BJ (cell line): ENCODE measurements around the gene LUM. TPM values are rescaled to one million over a fixed set of nuclear protein-coding genes. Genes with fewer than 3 reads are reported as not detected.

Experiments used
- CTCF ChIA-PET: fragments of 350-600 bp; formaldehyde crosslinking; extraction: SDS; loops from one replicate; lab custom pipeline; 2021; ENCODE audit warnings: antibody characterized with exemption, inconsistent platforms; lab: Yijun Ruan, JAX
- POLR2A ChIA-PET: fragments of 300-600 bp; sonication (Branson Sonifier 250); formaldehyde crosslinking; extraction: SDS; loops from one replicate; lab custom pipeline; 2021; ENCODE audit warnings: antibody characterized with exemption; lab: Charles Lee
- DNase-seq: peaks from one replicate; pipeline ENCODE4 v3.0.0-alpha.2; 2011; ENCODE audit warnings: low read depth
- H3K27me3 ChIP-seq: 2 replicates; pipeline ENCODE4 v1.6.0; 2011; ENCODE audit warnings: low read length; ENCODE audit not compliant: control insufficient read depth, insufficient read depth
- H3K36me3 ChIP-seq: 2 replicates; pipeline ENCODE4 v1.5.1; 2011; ENCODE audit warnings: low read length; ENCODE audit not compliant: control insufficient read depth, insufficient read depth
- H3K4me3 ChIP-seq: 2 replicates; pipeline ENCODE4 v1.5.1; 2011; ENCODE audit warnings: low read depth, mild to moderate bottlenecking, control low read depth, low read length
- polyA plus RNA-seq: library from polyadenylated mRNA; depleted of rRNA; stranded (reverse); fragments of >200 nt; gene quantifications from 2 replicates; pipeline ENCODE4 v1.2.3, GENCODE V29; 2011
- TF ChIP-seq, protein P1 (sequence below): IDR thresholded peaks from 2 replicates; pipeline ENCODE4 v1.5.1; 2011; ENCODE audit warnings: low read depth, mild to moderate bottlenecking, control low read depth, inconsistent platforms, low read length, moderate library complexity; ENCODE audit not compliant: insufficient read depth

The LUM gene
- polyA plus RNA-seq, 1 experiment, result 677 TPM

DNA sequence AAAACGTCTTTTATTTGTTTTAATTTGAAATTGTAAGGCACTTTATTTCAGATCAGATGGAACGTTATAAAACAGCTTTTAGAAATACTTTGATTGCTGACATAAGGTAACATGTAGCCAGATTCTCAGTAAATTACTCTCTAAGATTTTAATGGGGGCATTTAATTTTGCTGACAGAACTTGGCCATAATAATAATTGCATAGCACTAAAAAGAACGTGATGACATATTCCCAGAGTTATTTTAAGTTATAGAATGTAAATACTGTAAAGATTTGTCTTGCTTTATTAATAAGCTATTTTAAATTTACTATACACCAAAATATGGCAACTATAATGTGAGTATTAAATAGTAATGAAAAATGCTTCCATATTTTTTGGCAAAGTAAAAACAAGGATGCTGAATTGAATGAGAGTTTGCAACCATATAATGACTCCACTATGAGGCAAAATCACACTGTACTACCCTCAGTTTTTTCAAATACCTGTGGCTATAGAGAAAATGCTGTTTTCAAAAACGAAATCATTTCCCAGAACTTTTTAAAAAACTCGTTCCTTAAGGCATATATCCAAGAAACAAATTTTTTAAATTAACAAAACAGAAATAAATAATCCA is 876 bp downstream of the LUM start:
- Histone ChIP-seq H3K4me3 (peak overlapping the region; percentile 46), H3K27me3 (no peaks in the 10 kb centered on the region), H3K36me3 (peaks cover 7% of the 10 kb centered on the region)
- POLR2A ChIA-PET, result no interaction called here
- no peak for DNase-seq
- CTCF ChIA-PET, result interaction anchor here (0.7 to 3.7 kb wide), 4 partner anchors 29 to 220 kb away, joined by 3 to 51 read pairs (median 13); no protein-coding TSS in a partner anchor
- TF ChIP-seq, protein P1, sequence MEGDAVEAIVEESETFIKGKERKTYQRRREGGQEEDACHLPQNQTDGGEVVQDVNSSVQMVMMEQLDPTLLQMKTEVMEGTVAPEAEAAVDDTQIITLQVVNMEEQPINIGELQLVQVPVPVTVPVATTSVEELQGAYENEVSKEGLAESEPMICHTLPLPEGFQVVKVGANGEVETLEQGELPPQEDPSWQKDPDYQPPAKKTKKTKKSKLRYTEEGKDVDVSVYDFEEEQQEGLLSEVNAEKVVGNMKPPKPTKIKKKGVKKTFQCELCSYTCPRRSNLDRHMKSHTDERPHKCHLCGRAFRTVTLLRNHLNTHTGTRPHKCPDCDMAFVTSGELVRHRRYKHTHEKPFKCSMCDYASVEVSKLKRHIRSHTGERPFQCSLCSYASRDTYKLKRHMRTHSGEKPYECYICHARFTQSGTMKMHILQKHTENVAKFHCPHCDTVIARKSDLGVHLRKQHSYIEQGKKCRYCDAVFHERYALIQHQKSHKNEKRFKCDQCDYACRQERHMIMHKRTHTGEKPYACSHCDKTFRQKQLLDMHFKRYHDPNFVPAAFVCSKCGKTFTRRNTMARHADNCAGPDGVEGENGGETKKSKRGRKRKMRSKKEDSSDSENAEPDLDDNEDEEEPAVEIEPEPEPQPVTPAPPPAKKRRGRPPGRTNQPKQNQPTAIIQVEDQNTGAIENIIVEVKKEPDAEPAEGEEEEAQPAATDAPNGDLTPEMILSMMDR, result no peak

- DNase-seq, result no peak
- POLR2A ChIA-PET, result no interaction called here
- Histone ChIP-seq H3K4me3 (peak overlapping the region; percentile 46), H3K36me3 (peaks cover 7% of the 10 kb centered on the region), H3K27me3 (no peaks in the 10 kb centered on the region)
- CTCF ChIA-PET, result interaction anchor here (0.6 to 3.7 kb wide), 9 partner anchors 11 to 1116 kb away, joined by 3 to 51 read pairs (median 5); no protein-coding TSS in a partner anchor
- TF ChIP-seq, protein P1, result no peak
These were observed 1.5 kb downstream of the LUM start for GRCh38 chr12:91109581-91110310.

- ChIA-PET CTCF (interaction anchor here (0.6 to 3.7 kb wide), 27 partner anchors 10 to 1115 kb away, joined by 3 to 51 read pairs (median 5); no protein-coding TSS in a partner anchor), POLR2A (interaction anchor here (0.7 kb wide), 1 partner anchor 69 kb away, joined by 3 read pairs; no protein-coding TSS in a partner anchor)
- H3K27me3 ChIP-seq, result no peaks in the 10 kb centered on the region
- TF ChIP-seq, protein P1, result peak; percentile 79
- H3K4me3 ChIP-seq, result peak overlapping the region; percentile 46
- peak; percentile 58 for DNase-seq
- peaks cover 7% of the 10 kb centered on the region for H3K36me3 ChIP-seq
These were observed 2.1 kb downstream of the LUM start for GRCh38 chr12:91109148-91109564.

GRCh38 chr12:91108196-91108755 is 3.0 kb downstream of the LUM start:
- Histone ChIP-seq H3K4me3 (peak overlapping the region; percentile 46; the same call in 1 of the 2 replicates), H3K27me3 (no peaks in the 10 kb centered on the region), H3K36me3 (peaks cover 7% of the 10 kb centered on the region)
- no peak for DNase-seq
- ChIA-PET POLR2A (interaction anchor here (0.7 kb wide), 2 partner anchors 70 to 92 kb away, joined by 3 read pairs; no protein-coding TSS in a partner anchor), CTCF (interaction anchor here (0.6 to 3.7 kb wide), 29 partner anchors 9 to 248 kb away, joined by 3 to 51 read pairs (median 4); no protein-coding TSS in a partner anchor)
- TF ChIP-seq, protein P1, result no peak
